Esophagus muscularis mucosa (tissue), 4 donors: ENCODE data around the gene LRRC8D. TPM values are rescaled to one million over a fixed set of nuclear protein-coding genes. Genes with fewer than 3 reads are reported as not detected.

Experiments
- DNase-seq: peaks from one replicate; pipeline ENCODE4 v3.0.0-alpha.2; 2017; ENCODE audit errors: extremely low spot score
- H3K27ac ChIP-seq, 4 donors: fragments of 200-600 bp; sonication (generic); replicated peaks in 1 of 4; 1 replicate in 3 of 4; 2 replicates in 1 of 4; pipeline ENCODE4 v1.5.1; 2016 to 2019; ENCODE audit warnings: mild to moderate bottlenecking in 1 of 4
- H3K27me3 ChIP-seq, 4 donors: fragments of 200-600 bp; sonication (generic); one replicate each; pipeline versions ENCODE4 v1.5.1 to v1.6.0; 2016 to 2019
- H3K36me3 ChIP-seq, 4 donors: fragments of 200-600 bp; sonication (generic); one replicate each; pipeline ENCODE4 v1.5.1; 2016 to 2019
- H3K4me1 ChIP-seq, 4 donors: fragments of 200-600 bp; sonication (generic); one replicate each; pipeline ENCODE4 v1.5.1; 2016 to 2019
- H3K4me3 ChIP-seq, 4 donors: fragments of 200-600 bp; sonication (generic); 1 replicate in 2 of 4; 2 replicates in 2 of 4; pipeline ENCODE4 v1.5.1; 2016 to 2019; ENCODE audit warnings: mild to moderate bottlenecking in 4 of 4, moderate library complexity in 1 of 4
- H3K9me3 ChIP-seq, 4 donors: fragments of 200-600 bp; sonication (generic); 1 replicate in 3 of 4; 2 replicates in 1 of 4; pipeline ENCODE4 v1.5.1; 2016 to 2019
- CTCF ChIP-seq, 3 experiments: fragments of 200-600 bp in 2 of 3; fragments of 450-650 bp in 1 of 3; sonication (generic) in 2 of 3; IDR thresholded peaks; one replicate each; pipeline ENCODE4 v1.5.1; 2017 to 2019; ENCODE audit warnings: antibody characterized with exemption in 3 of 3, mild to moderate bottlenecking in 2 of 3, moderate library complexity in 1 of 3
- EP300 ChIP-seq: sonication (generic); formaldehyde crosslinking; IDR thresholded peaks from one replicate; pipeline ENCODE4 v1.6.1; 2017; ENCODE audit warnings: antibody characterized with exemption
- POLR2A ChIP-seq: fragments of 450-650 bp; IDR thresholded peaks from one replicate; pipeline ENCODE4 v1.6.1; 2017; ENCODE audit warnings: antibody characterized with exemption, moderate library complexity, mild to moderate bottlenecking, low read depth
- POLR2AphosphoS5 ChIP-seq, 2 donors: sonication (generic); formaldehyde crosslinking; IDR thresholded peaks; one replicate each; pipeline ENCODE4 v1.6.1; 2017; ENCODE audit warnings: antibody characterized with exemption in 2 of 2
- WGBS: methylation state at CpG from one replicate; pipeline ENCODE4 v1.1.5; 2018; 5-methylcytosine and 5-hydroxymethylcytosine counted together
- intact Hi-C: fragments of 100-400 bp; cut with DNase I; formaldehyde crosslinking; loops from one replicate; pipeline ENCODE4 v1.15.1; 2023
- total RNA-seq, 4 donors: library from RNA; depleted of rRNA; stranded (reverse); fragments of >200 nt; gene quantifications; one replicate each; pipeline versions ENCODE4 v1.1.0 to v1.2.1, GENCODE V29; 2016

Gene LRRC8D
- total RNA-seq, 4 donors from 2014 or later: 4.2 to 10.4 (median 6.6) TPM

GRCh38 chr1:89954401-89954800 lies 133.6 kb downstream of the LRRC8D start:
- 93% methylated on average over 1 of the region's 1 CpG for whole genome bisulfite sequencing
- TF ChIP-seq CTCF (IDR thresholded peaks at IDR 0.05) (no peak), POLR2A (no peak), EP300 (no peak), POLR2AphosphoS5 (IDR thresholded peaks at IDR 0.05) (no peak)
- Histone ChIP-seq H3K27me3 (no peaks in the 10 kb centered on the region), H3K4me1 (no peaks in the 10 kb centered on the region), H3K36me3 (no peaks in the 10 kb centered on the region), H3K27ac (no peak overlapping the region), H3K9me3 (no peaks in the 10 kb centered on the region), H3K4me3 (no peak overlapping the region)
- intact Hi-C loops: no loop called here
- no peak for DNase-seq

GRCh38 chr1:89955311-89956205 lies 134.7 kb downstream of the LRRC8D start:
- 96% methylated on average over 7 of the region's 7 CpGs for WGBS
- intact Hi-C loops: no loop called here
- Histone ChIP-seq H3K4me1 (no peaks in the 10 kb centered on the region), H3K4me3 (no peak overlapping the region), H3K27ac (no peak overlapping the region), H3K27me3 (no peaks in the 10 kb centered on the region), H3K9me3 (no peaks in the 10 kb centered on the region), H3K36me3 (no peaks in the 10 kb centered on the region)
- TF ChIP-seq POLR2AphosphoS5 (IDR thresholded peaks at IDR 0.05) (no peak), CTCF (IDR thresholded peaks at IDR 0.05) (no peak), EP300 (no peak), POLR2A (no peak)
- no peak for DNase-seq

- H3K27me3 ChIP-seq: no peaks in the 10 kb centered on the region
- 57% methylated on average over 1 of the region's 1 CpG for WGBS
- intact Hi-C loops: no loop called here
- no peak for TF ChIP-seq EP300
- no peak for TF ChIP-seq CTCF (IDR thresholded peaks at IDR 0.05)
- no peak for TF ChIP-seq POLR2A
- no peak for TF ChIP-seq POLR2AphosphoS5 (IDR thresholded peaks at IDR 0.05)
- H3K4me1 ChIP-seq: no peaks in the 10 kb centered on the region
- no peak overlapping the region for H3K27ac ChIP-seq
- no peaks in the 10 kb centered on the region for H3K36me3 ChIP-seq
- H3K4me3 ChIP-seq: no peak overlapping the region
- no peaks in the 10 kb centered on the region for H3K9me3 ChIP-seq
- no peak for DNase-seq
Measured at GRCh38 chr1:89957107-89957506, 136.3 kb downstream of the LRRC8D start.

- intact Hi-C loops: no loop called here
- no peak overlapping the region for H3K4me3 ChIP-seq
- 94% methylated on average over 7 of the region's 7 CpGs for WGBS
- H3K9me3 ChIP-seq: no peaks in the 10 kb centered on the region
- no peaks in the 10 kb centered on the region for H3K4me1 ChIP-seq
- TF ChIP-seq POLR2A (no peak), CTCF (IDR thresholded peaks at IDR 0.05) (no peak), EP300 (no peak), POLR2AphosphoS5 (IDR thresholded peaks at IDR 0.05) (no peak)
- no peak overlapping the region for H3K27ac ChIP-seq
- no peak for DNase-seq
- no peaks in the 10 kb centered on the region for H3K27me3 ChIP-seq
- no peaks in the 10 kb centered on the region for H3K36me3 ChIP-seq
Measured at GRCh38 chr1:89958851-89959654, 138.2 kb downstream of the LRRC8D start.
